AG04449 (cell line): ENCODE results near the gene PSD2.

Experiments used
- CTCF ChIA-PET: fragments of 350-600 bp; formaldehyde crosslinking; extraction: SDS; loops from one replicate; lab custom pipeline; 2021; ENCODE audit warnings: antibody characterized with exemption; lab: Yijun Ruan, JAX
- POLR2A ChIA-PET: fragments of 400-600, 350-600 bp; formaldehyde crosslinking; extraction: SDS; loops from one replicate; lab custom pipeline; 2020; ENCODE audit warnings: antibody characterized with exemption, inconsistent platforms; lab: Yijun Ruan, JAX
- DNase-seq: peaks from one replicate; pipeline ENCODE4 v3.0.0-alpha.2; 2010; ENCODE audit warnings: low read depth, low spot score
- H3K4me3 ChIP-seq: 2 replicates; pipeline ENCODE4 v1.5.1; 2011; ENCODE audit warnings: low read depth, mild to moderate bottlenecking, control low read depth, low read length
- TF ChIP-seq, protein P1 (sequence below): IDR thresholded peaks from one replicate; pipeline ENCODE4 v1.5.1; 2011; ENCODE audit warnings: mild to moderate bottlenecking, moderate library complexity, low read length, control low read depth, inconsistent platforms; ENCODE audit not compliant: insufficient read depth; ENCODE audit errors: missing control alignments

The PSD2 gene

DNA sequence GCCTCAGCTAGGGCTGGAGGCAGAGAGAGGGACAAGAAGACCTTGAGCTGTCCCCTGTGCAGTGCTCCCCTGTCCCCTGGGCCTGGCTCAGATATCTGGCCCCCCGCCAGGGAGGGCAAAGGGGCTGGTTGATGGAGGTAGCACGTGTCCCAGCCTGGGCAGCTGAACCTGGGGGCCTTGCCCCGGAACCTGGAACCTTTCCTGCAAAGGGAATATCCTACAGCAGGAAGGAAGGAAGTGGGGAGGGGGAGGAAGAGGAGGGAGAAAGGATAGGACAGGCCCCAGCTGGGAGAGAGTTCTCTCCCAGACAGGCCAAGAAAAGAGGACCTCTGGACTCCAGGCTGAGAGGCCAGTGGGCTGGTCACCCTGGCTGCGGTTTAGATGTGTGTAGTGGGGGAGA is 27.6 kb upstream of the PSD2 start:
- no peak for DNase-seq
- ChIA-PET CTCF (interaction anchor here (1.0 to 17.3 kb wide), 14 partner anchors 9 to 247 kb away, joined by 3 to 795 read pairs (median 12); partner anchors contain the start of gene CXXC5), POLR2A (no interaction called here)
- TF ChIP-seq, protein P1, sequence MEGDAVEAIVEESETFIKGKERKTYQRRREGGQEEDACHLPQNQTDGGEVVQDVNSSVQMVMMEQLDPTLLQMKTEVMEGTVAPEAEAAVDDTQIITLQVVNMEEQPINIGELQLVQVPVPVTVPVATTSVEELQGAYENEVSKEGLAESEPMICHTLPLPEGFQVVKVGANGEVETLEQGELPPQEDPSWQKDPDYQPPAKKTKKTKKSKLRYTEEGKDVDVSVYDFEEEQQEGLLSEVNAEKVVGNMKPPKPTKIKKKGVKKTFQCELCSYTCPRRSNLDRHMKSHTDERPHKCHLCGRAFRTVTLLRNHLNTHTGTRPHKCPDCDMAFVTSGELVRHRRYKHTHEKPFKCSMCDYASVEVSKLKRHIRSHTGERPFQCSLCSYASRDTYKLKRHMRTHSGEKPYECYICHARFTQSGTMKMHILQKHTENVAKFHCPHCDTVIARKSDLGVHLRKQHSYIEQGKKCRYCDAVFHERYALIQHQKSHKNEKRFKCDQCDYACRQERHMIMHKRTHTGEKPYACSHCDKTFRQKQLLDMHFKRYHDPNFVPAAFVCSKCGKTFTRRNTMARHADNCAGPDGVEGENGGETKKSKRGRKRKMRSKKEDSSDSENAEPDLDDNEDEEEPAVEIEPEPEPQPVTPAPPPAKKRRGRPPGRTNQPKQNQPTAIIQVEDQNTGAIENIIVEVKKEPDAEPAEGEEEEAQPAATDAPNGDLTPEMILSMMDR, result no peak
- no peak overlapping the region for H3K4me3 ChIP-seq

GRCh38 chr5:139768807-139769465 is 26.7 kb upstream of the PSD2 start:
- no peak for DNase-seq
- ChIA-PET CTCF (interaction anchor here (1.1 to 17.3 kb wide), 8 partner anchors 8 to 248 kb away, joined by 3 to 795 read pairs (median 14); no protein-coding TSS in a partner anchor), POLR2A (no interaction called here)
- TF ChIP-seq, protein P1, result no peak
- H3K4me3 ChIP-seq, result no peak overlapping the region

GRCh38 chr5:139769477-139769876 is 26.1 kb upstream of the PSD2 start:
- ChIA-PET CTCF (interaction anchor here (1.1 to 17.3 kb wide), 4 partner anchors 7 to 136 kb away, joined by 3 to 795 read pairs (median 70); no protein-coding TSS in a partner anchor), POLR2A (no interaction called here)
- DNase-seq, result no peak
- no peak overlapping the region for H3K4me3 ChIP-seq
- TF ChIP-seq, protein P1, result no peak

DNA sequence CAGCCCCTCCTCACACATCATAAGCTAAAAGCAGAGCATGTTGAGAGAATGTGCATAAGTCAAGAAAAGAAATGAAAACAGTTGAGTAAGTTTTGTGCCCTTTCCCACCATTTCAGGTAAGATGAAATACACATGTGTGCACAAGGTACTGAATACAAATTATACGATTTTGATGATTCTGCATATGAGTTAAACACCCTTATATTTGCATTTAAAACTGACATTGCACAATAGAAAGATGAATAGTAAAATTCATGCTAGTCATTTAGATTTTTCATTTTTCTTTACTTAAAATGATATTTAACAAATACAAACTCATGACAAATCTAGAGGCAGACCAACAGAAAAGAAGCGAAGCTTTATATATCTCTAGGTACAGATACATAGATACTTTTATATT is 24.9 kb upstream of the PSD2 start:
- POLR2A ChIA-PET, result no interaction called here
- CTCF ChIA-PET, result interaction anchor here (0.7 to 17.3 kb wide), 9 partner anchors 10 to 198 kb away, joined by 3 to 795 read pairs (median 5); partner anchors contain the start of gene CXXC5
- no peak overlapping the region for H3K4me3 ChIP-seq
- TF ChIP-seq, protein P1, result no peak
- DNase-seq, result no peak

DNA sequence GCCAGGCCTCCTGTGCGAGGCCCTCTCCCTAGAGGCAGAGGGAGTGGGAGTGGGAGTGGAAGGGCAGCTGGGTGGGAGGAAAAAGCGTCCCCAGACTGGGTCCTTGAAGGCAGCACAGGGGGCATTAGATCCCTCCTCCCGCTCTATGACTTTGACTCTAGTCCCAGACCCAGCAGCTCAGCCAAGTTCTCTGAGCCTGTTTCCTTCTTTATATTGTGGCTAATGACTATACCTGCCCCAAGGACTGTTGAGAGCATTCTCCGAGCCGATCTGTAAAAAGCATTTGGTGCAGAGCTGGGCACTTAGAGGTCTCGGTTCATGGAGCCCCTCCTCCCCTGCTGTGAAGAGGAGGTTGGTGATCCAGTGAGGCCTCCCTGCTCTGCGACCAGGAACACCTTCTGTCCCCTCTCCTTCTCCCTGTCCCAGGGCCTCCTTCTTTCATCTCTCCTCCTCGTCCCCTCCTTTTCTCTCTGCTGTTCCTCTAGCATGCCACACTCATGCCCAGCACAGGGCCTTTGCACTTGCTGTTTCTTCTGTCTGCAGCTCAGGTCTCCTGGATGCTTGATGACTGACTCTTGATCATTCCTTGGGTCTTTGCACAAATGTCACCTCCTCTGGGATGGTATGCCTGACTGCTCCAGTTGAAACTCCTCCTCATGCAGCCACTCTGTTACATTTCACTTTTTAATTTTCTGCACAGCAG is 23.4 kb upstream of the PSD2 start:
- TF ChIP-seq, protein P1, result no peak
- ChIA-PET POLR2A (no interaction called here), CTCF (interaction anchor here (1.0 to 17.3 kb wide), 5 partner anchors 6 to 196 kb away, joined by 3 to 795 read pairs (median 115); no protein-coding TSS in a partner anchor)
- DNase-seq, result no peak
- no peak overlapping the region for H3K4me3 ChIP-seq
